Body of pancreas (tissue), 4 donors: Measurements from ENCODE around the gene ARHGEF28.

ENCODE experiments used
- CTCF ChIP-seq, 7 experiments: fragments of 450-650 bp in 4 of 7; fragments of 200-600 bp in 3 of 7; sonication (generic) in 3 of 7; IDR thresholded peaks; one replicate each; pipeline ENCODE4 v1.5.1; 2016 to 2019; ENCODE audit warnings: antibody characterized with exemption in 7 of 7
- POLR2A ChIP-seq, 3 donors: fragments of 450-650 bp; IDR thresholded peaks; one replicate each; pipeline ENCODE4 v1.6.1; 2016; ENCODE audit warnings: antibody characterized with exemption in 3 of 3, mild to moderate bottlenecking in 2 of 3

GRCh38 chr5:73739650-73740049 lies 113.7 kb downstream of the ARHGEF28 start:
- TF ChIP-seq CTCF (IDR thresholded peaks at IDR 0.05) (no peak), POLR2A (IDR thresholded peaks at IDR 0.05) (no peak)
